CD8-positive, alpha-beta memory T cell (primary cell): Measurements from ENCODE around the gene PACSIN1. TPM values are rescaled to one million over a fixed set of nuclear protein-coding genes. Genes with fewer than 3 reads are reported as not detected.

Source experiments
- CTCF ChIA-PET: fragments of 350-600 bp; sonication (Branson Sonifier 250); formaldehyde crosslinking; loops from one replicate; lab custom pipeline; 2021; ENCODE audit warnings: antibody characterized with exemption; lab: Charles Lee
- POLR2A ChIA-PET: fragments of 350-600 bp; sonication (Branson Sonifier 250); formaldehyde crosslinking; loops from one replicate; lab custom pipeline; 2021; ENCODE audit warnings: antibody characterized with exemption; lab: Charles Lee
- DNase-seq, 5 donors: peaks; one replicate each; pipeline versions ENCODE4 v3.0.0 to v3.0.0-alpha.2; 2020 to 2022; ENCODE audit warnings: mixed read lengths in 1 of 5
- H3K27ac ChIP-seq: one replicate; pipeline ENCODE4 v1.7.0; 2013; ENCODE audit warnings: low read depth, mild to moderate bottlenecking, low read length, moderate library complexity
- H3K27me3 ChIP-seq: 2 replicates; pipeline ENCODE4 v1.7.0; 2013; ENCODE audit warnings: low read length, mild to moderate bottlenecking; ENCODE audit not compliant: insufficient read depth, poor library complexity, severe bottlenecking
- H3K36me3 ChIP-seq: 2 replicates; pipeline ENCODE4 v1.7.0; 2013; ENCODE audit warnings: mild to moderate bottlenecking, low read length, moderate library complexity; ENCODE audit not compliant: insufficient read depth
- H3K4me1 ChIP-seq: 2 replicates; pipeline ENCODE4 v1.7.0; 2013; ENCODE audit warnings: mild to moderate bottlenecking, low read length, moderate library complexity; ENCODE audit not compliant: insufficient read depth
- H3K4me3 ChIP-seq: 2 replicates; pipeline ENCODE4 v1.7.0; 2013; ENCODE audit warnings: mild to moderate bottlenecking, low read length
- H3K9me3 ChIP-seq: 2 replicates; pipeline ENCODE4 v1.7.0; 2013; ENCODE audit warnings: mild to moderate bottlenecking, low read length
- H3K27ac Mint-ChIP-seq, 8 donors: one replicate each; pipeline ENCODE4 v1.8.0; 2020 to 2021; ENCODE audit warnings: mixed read lengths in 8 of 8, mild to moderate bottlenecking in 6 of 8, inconsistent platforms in 3 of 8, moderate library complexity in 3 of 8
- H3K27me3 Mint-ChIP-seq, 2 donors: one replicate each; pipeline ENCODE4 v1.8.0; 2020 to 2021; ENCODE audit warnings: mixed read lengths in 2 of 2, mild to moderate bottlenecking in 1 of 2, moderate library complexity in 1 of 2
- H3K36me3 Mint-ChIP-seq, 3 donors: one replicate each; pipeline ENCODE4 v1.8.0; 2020 to 2021; ENCODE audit warnings: mixed read lengths in 3 of 3, inconsistent platforms in 1 of 3, mild to moderate bottlenecking in 1 of 3
- H3K4me1 Mint-ChIP-seq, 3 donors: one replicate each; pipeline ENCODE4 v1.8.0; 2020 to 2021; ENCODE audit warnings: mixed read lengths in 3 of 3, inconsistent platforms in 1 of 3, mild to moderate bottlenecking in 1 of 3
- H3K4me3 Mint-ChIP-seq, 7 donors: one replicate each; pipeline ENCODE4 v1.8.0; 2020 to 2021; ENCODE audit warnings: mixed read lengths in 7 of 7, mild to moderate bottlenecking in 6 of 7, moderate library complexity in 4 of 7, inconsistent platforms in 2 of 7
- H3K9me3 Mint-ChIP-seq, 5 donors: one replicate each; pipeline ENCODE4 v1.8.0; 2020 to 2022; ENCODE audit warnings: mixed read lengths in 5 of 5, mild to moderate bottlenecking in 3 of 5, moderate library complexity in 2 of 5, inconsistent platforms in 1 of 5
- polyA plus RNA-seq: library from polyadenylated mRNA; unstranded; fragments of 300-500 nt; fragmentation: Illumina TruSeq; gene quantifications from one replicate; pipeline ENCODE4 v1.2.3, GENCODE V29; 2021
- total RNA-seq, 2 experiments: library from RNA; stranded (reverse); gene quantifications; one replicate each; pipeline ENCODE4 v1.2.3, GENCODE V29; 2021

The PACSIN1 gene
- total and polyA plus RNA-seq, 3 experiments from 2014 or later: 0.64 to 5.6 (median 0.70) TPM

GRCh38 chr6:34553146-34553545 lies 87.3 kb downstream of the PACSIN1 start:
- CTCF ChIA-PET: no interaction called here
- Mint-ChIP-seq H3K27me3 (peaks cover 5 to 6% of the 10 kb centered on the region in 2 donors), H3K27ac (no peak overlapping the region), H3K4me3 (no peak overlapping the region), H3K36me3 (no peaks in the 10 kb centered on the region), H3K9me3 (peaks cover 0 to under 1% (median 0%) of the 10 kb centered on the region in 5 donors), H3K4me1 (peaks cover 0 to 11% (median 0%) of the 10 kb centered on the region in 3 donors)
- Histone ChIP-seq H3K9me3 (no peaks in the 10 kb centered on the region), H3K27ac (no peak overlapping the region), H3K27me3 (no peaks in the 10 kb centered on the region), H3K36me3 (no peaks in the 10 kb centered on the region), H3K4me1 (no peaks in the 10 kb centered on the region), H3K4me3 (no peak overlapping the region)
- no peak for DNase-seq
- POLR2A ChIA-PET: no interaction called here

DNA sequence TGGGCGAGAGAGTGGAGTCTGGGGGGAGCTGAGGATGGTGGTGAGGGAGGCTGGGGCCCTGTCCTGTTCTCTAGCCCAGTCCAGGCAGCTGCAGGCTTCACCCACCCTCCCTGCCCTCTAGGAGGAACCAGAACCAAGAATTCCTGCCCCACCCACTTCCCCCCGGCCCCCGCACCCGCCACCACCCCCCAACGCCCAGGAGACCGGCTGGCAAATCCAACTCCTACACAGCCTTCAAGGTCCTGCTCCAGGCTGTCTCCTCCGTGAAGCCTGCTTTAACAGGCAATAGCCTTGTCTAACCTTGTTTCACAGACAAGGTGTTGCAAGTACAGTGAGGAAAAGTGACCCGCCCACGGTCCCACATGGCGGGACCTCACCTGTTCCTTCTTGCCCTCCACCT lies 87.9 kb downstream of the PACSIN1 start:
- H3K27ac Mint-ChIP-seq: peak overlapping the region in 2 of 8 donors; percentile 14 to 16
- Histone ChIP-seq H3K36me3 (no peaks in the 10 kb centered on the region), H3K4me3 (no peak overlapping the region), H3K9me3 (no peaks in the 10 kb centered on the region), H3K27me3 (no peaks in the 10 kb centered on the region), H3K27ac (no peak overlapping the region), H3K4me1 (no peaks in the 10 kb centered on the region)
- POLR2A ChIA-PET: interaction anchor here (0.5 kb wide), 1 partner anchor 456 kb away, joined by 5 read pairs; no protein-coding TSS in a partner anchor
- peaks cover 0 to 4% (median 0%) of the 10 kb centered on the region in 5 donors for H3K9me3 Mint-ChIP-seq
- DNase-seq: no peak
- H3K27me3 Mint-ChIP-seq: peaks cover 5 to 6% of the 10 kb centered on the region in 2 donors
- H3K4me1 Mint-ChIP-seq: peaks cover 0 to 11% (median 0%) of the 10 kb centered on the region in 3 donors
- no peak overlapping the region for H3K4me3 Mint-ChIP-seq
- CTCF ChIA-PET: no interaction called here
- no peaks in the 10 kb centered on the region for H3K36me3 Mint-ChIP-seq

DNA sequence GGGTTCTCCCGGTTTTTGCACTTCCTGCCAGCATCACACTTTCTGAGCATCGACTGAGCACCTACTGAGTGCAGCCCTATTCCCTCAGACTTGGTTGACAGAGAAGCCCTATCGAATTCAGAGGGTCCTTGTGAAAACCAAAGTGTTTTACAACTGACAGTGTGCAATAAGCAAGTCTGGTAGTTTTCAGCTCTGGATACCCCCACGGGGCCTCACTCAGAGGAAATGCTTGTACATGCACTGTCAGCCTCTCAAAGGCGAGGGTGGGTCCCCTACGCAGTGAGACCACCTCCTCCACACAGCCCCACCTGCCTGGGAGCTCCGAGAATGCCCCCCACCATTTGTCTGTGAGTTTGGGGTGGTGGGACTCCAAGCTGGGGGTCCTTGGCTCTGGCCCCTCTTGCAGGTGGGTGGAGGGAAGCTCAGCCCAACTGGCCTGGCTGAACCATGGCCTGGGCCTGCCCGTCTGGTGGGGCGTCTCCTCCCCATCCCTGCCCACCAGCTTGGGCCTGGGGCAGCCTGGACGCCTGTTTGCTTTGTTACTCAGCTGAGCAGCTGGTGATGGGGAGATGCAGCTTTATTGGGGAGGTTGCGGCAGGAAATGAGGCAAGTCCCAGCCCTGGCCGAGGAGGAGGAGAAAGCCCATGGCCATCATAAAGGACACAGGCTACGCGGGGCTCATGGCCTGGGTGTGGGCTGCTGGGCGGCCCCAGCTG lies 88.6 kb downstream of the PACSIN1 start:
- Mint-ChIP-seq H3K4me1 (peaks cover 0 to 11% (median 0%) of the 10 kb centered on the region in 3 donors), H3K9me3 (peaks cover 0 to 4% (median 0%) of the 10 kb centered on the region in 5 donors), H3K27ac (peak overlapping the region in 1 of 8 donors; percentile 14), H3K27me3 (peaks cover 5 to 6% of the 10 kb centered on the region in 2 donors), H3K36me3 (no peaks in the 10 kb centered on the region), H3K4me3 (no peak overlapping the region)
- ChIA-PET POLR2A (interaction anchor here (0.5 kb wide), 1 partner anchor 456 kb away, joined by 5 read pairs; no protein-coding TSS in a partner anchor), CTCF (no interaction called here)
- no peaks in the 10 kb centered on the region for H3K27me3 ChIP-seq
- H3K4me3 ChIP-seq: no peak overlapping the region
- no peak for DNase-seq
- no peaks in the 10 kb centered on the region for H3K36me3 ChIP-seq
- H3K4me1 ChIP-seq: no peaks in the 10 kb centered on the region
- H3K27ac ChIP-seq: no peak overlapping the region
- no peaks in the 10 kb centered on the region for H3K9me3 ChIP-seq

DNA sequence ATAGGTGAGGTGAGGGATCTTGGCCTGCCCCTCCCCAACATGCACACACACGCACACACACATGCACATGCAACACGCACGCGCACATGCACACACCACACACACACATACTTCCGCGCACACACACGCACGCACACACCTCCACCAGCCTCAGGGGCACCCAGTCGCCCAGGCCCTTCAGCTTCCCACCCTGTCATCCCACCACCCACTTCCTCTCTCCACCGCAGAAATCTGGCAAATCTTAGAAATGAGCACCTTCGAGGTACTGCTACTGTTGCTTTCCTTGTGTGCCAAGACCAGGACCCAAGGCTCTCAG lies 89.1 kb downstream of the PACSIN1 start:
- H3K27ac ChIP-seq: no peak overlapping the region
- CTCF ChIA-PET: interaction anchor here (1.5 kb wide), 1 partner anchor 70 kb away, joined by 3 read pairs; no protein-coding TSS in a partner anchor
- H3K9me3 Mint-ChIP-seq: peaks cover 0 to 4% (median 0%) of the 10 kb centered on the region in 5 donors
- DNase-seq: no peak
- H3K36me3 Mint-ChIP-seq: no peaks in the 10 kb centered on the region
- peaks cover 0 to 11% (median 0%) of the 10 kb centered on the region in 3 donors for H3K4me1 Mint-ChIP-seq
- POLR2A ChIA-PET: no interaction called here
- H3K36me3 ChIP-seq: no peaks in the 10 kb centered on the region
- no peaks in the 10 kb centered on the region for H3K4me1 ChIP-seq
- no peaks in the 10 kb centered on the region for H3K27me3 ChIP-seq
- no peaks in the 10 kb centered on the region for H3K9me3 ChIP-seq
- peaks cover 5 to 6% of the 10 kb centered on the region in 2 donors for H3K27me3 Mint-ChIP-seq
- no peak overlapping the region for H3K27ac Mint-ChIP-seq
- no peak overlapping the region for H3K4me3 ChIP-seq
- no peak overlapping the region for H3K4me3 Mint-ChIP-seq

GRCh38 chr6:34555328-34555727 lies 89.5 kb downstream of the PACSIN1 start:
- DNase-seq: no peak
- H3K27me3 Mint-ChIP-seq: peaks cover 5 to 6% of the 10 kb centered on the region in 2 donors
- H3K36me3 Mint-ChIP-seq: no peaks in the 10 kb centered on the region
- CTCF ChIA-PET: interaction anchor here (1.5 kb wide), 1 partner anchor 69 kb away, joined by 3 read pairs; no protein-coding TSS in a partner anchor
- no peaks in the 10 kb centered on the region for H3K27me3 ChIP-seq
- H3K4me1 ChIP-seq: no peaks in the 10 kb centered on the region
- H3K4me3 Mint-ChIP-seq: no peak overlapping the region
- H3K4me1 Mint-ChIP-seq: peaks cover 0 to 11% (median 0%) of the 10 kb centered on the region in 3 donors
- no peaks in the 10 kb centered on the region for H3K36me3 ChIP-seq
- no peaks in the 10 kb centered on the region for H3K9me3 ChIP-seq
- no peak overlapping the region for H3K27ac Mint-ChIP-seq
- POLR2A ChIA-PET: no interaction called here
- H3K9me3 Mint-ChIP-seq: peaks cover 0 to 4% (median 0%) of the 10 kb centered on the region in 5 donors
- no peak overlapping the region for H3K4me3 ChIP-seq
- no peak overlapping the region for H3K27ac ChIP-seq

- H3K27ac Mint-ChIP-seq: peak within 1 kb of the TSS in 1 of 8 donors; percentile 65
- no peak within 1 kb of the TSS for H3K4me3 Mint-ChIP-seq
- H3K4me3 ChIP-seq: no peak within 1 kb of the TSS
- no peak within 1 kb of the TSS for H3K27ac ChIP-seq
- no peaks in the 10 kb centered on the region for H3K4me1 ChIP-seq
- peaks cover 0 to 11% (median 0%) of the 10 kb centered on the region in 3 donors for H3K4me1 Mint-ChIP-seq
- DNase-seq: no peak
- ChIA-PET POLR2A (no interaction called here), CTCF (interaction anchor here (1.5 kb wide), 1 partner anchor 69 kb away, joined by 3 read pairs; no protein-coding TSS in a partner anchor)
- H3K36me3 Mint-ChIP-seq: no peaks in the 10 kb centered on the region
- H3K27me3 ChIP-seq: no peaks in the 10 kb centered on the region
- H3K9me3 Mint-ChIP-seq: peaks cover 0 to 4% (median 0%) of the 10 kb centered on the region in 5 donors
- no peaks in the 10 kb centered on the region for H3K9me3 ChIP-seq
- H3K27me3 Mint-ChIP-seq: peaks cover 5 to 6% of the 10 kb centered on the region in 2 donors
- no peaks in the 10 kb centered on the region for H3K36me3 ChIP-seq
Observed at GRCh38 chr6:34556031-34556471, 90.2 kb downstream of the PACSIN1 start, which contains the start of gene SPDEF. Gene SPDEF (minus strand): TSS chr6:34556329. CDS start chr6:34544455, 11,874 bp downstream.

GRCh38 chr6:34556493-34556892 lies 90.6 kb downstream of the PACSIN1 start:
- no peaks in the 10 kb centered on the region for H3K4me1 ChIP-seq
- no peak overlapping the region for H3K27ac ChIP-seq
- H3K27me3 ChIP-seq: no peaks in the 10 kb centered on the region
- Mint-ChIP-seq H3K27ac (no peak overlapping the region), H3K4me3 (no peak overlapping the region), H3K36me3 (no peaks in the 10 kb centered on the region), H3K9me3 (peaks cover 0 to 4% (median 0%) of the 10 kb centered on the region in 5 donors), H3K4me1 (peaks cover 0 to 11% (median 0%) of the 10 kb centered on the region in 3 donors), H3K27me3 (peaks cover 5 to 6% of the 10 kb centered on the region in 2 donors)
- CTCF ChIA-PET: interaction anchor here (1.5 kb wide), 1 partner anchor 68 kb away, joined by 3 read pairs; no protein-coding TSS in a partner anchor
- H3K36me3 ChIP-seq: no peaks in the 10 kb centered on the region
- POLR2A ChIA-PET: no interaction called here
- H3K4me3 ChIP-seq: no peak overlapping the region
- no peak for DNase-seq
- H3K9me3 ChIP-seq: no peaks in the 10 kb centered on the region

GRCh38 chr6:34557228-34557627 lies 91.4 kb downstream of the PACSIN1 start:
- CTCF ChIA-PET: no interaction called here
- Histone ChIP-seq H3K36me3 (no peaks in the 10 kb centered on the region), H3K9me3 (no peaks in the 10 kb centered on the region), H3K27me3 (no peaks in the 10 kb centered on the region), H3K4me1 (no peaks in the 10 kb centered on the region), H3K27ac (no peak overlapping the region), H3K4me3 (no peak overlapping the region)
- Mint-ChIP-seq H3K27me3 (peaks cover under 1 to 2% of the 10 kb centered on the region in 2 donors), H3K9me3 (peaks cover 0 to 4% (median 0%) of the 10 kb centered on the region in 5 donors), H3K36me3 (no peaks in the 10 kb centered on the region), H3K4me3 (no peak overlapping the region), H3K27ac (peak overlapping the region in 1 of 8 donors; percentile 65), H3K4me1 (peaks cover 0 to 11% (median 0%) of the 10 kb centered on the region in 3 donors)
- no peak for DNase-seq
- POLR2A ChIA-PET: no interaction called here
